SU-DHL-6 (cell line): ENCODE data around the gene CALM3.

Experiments
- EZH2phosphoT487 ChIP-seq: fragments of 200-600 bp; sonication (generic), shearing (Covaris generic); conservative IDR thresholded peaks from 2 replicates; pipeline ENCODE4 v1.6.1; 2018; ENCODE audit warnings: mild to moderate bottlenecking, antibody characterized with exemption, low read length, moderate library complexity, mixed read lengths
- TF ChIP-seq, protein P1 (sequence below): fragments of 200-600 bp; sonication (generic); IDR thresholded peaks from one replicate; pipeline ENCODE4 v1.5.1; 2017; ENCODE audit warnings: antibody characterized with exemption, mild to moderate bottlenecking, low read length, moderate library complexity; ENCODE audit not compliant: insufficient read depth, poor library complexity, severe bottlenecking

DNA sequence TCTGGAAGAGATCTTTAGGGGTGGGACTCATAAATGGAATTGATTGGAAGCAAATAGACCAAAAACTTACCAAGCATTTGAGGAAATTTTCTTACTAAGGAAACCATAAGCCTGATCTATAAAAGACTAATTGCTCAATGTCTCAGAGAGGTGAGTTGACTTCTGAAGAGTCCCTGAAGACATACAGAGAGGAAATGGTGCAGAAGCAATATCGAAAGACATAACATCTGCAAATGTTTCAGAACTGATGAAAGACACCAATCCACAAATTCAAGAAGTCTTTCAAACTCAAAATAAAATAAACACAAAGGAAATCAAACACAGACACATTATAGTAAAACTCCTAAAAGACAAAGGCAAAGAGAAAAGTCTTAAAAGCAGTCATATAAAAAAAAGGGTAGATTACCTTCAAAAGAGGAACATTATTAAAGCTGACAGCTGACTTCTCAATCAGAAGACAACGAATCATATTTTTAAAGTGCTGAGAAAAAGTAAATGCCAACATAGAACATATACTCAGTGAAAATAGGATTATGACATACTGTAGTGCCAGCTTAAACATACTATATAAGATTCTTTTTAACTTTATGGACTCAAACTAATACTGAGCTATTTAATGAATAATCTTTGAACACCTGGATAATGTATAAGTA, 45.4 kb upstream of the CALM3 start:
- TF ChIP-seq EZH2phosphoT487: no peak
- TF ChIP-seq, protein P1, sequence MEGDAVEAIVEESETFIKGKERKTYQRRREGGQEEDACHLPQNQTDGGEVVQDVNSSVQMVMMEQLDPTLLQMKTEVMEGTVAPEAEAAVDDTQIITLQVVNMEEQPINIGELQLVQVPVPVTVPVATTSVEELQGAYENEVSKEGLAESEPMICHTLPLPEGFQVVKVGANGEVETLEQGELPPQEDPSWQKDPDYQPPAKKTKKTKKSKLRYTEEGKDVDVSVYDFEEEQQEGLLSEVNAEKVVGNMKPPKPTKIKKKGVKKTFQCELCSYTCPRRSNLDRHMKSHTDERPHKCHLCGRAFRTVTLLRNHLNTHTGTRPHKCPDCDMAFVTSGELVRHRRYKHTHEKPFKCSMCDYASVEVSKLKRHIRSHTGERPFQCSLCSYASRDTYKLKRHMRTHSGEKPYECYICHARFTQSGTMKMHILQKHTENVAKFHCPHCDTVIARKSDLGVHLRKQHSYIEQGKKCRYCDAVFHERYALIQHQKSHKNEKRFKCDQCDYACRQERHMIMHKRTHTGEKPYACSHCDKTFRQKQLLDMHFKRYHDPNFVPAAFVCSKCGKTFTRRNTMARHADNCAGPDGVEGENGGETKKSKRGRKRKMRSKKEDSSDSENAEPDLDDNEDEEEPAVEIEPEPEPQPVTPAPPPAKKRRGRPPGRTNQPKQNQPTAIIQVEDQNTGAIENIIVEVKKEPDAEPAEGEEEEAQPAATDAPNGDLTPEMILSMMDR: no peak
